ENCODE results near the gene CARF. TPM values are rescaled to one million over a fixed set of nuclear protein-coding genes. Genes with fewer than 3 reads are reported as not detected.

CARF gene
- total and polyA plus RNA-seq, 2 of the 13 experiments (the other 11 are each of a cell fraction or from before 2014, with no cell fraction given), result 3.0 to 5.4 TPM

GRCh38 chr2:202871300-202872141 lies 40.6 kb upstream of the CARF start, which contains the start of gene ICA1L (continued):
- TF ChIP-seq STAG1 (CRISPR knock-in tag; IDR thresholded peaks at IDR 0.05) (peak; percentile 16; the same call in 1 of the 2 replicates), RARA (CRISPR knock-in tag; IDR thresholded peaks at IDR 0.05) (no peak), PATZ1 (CRISPR knock-in tag; IDR thresholded peaks at IDR 0.05) (no peak), XRCC5 (optimal IDR thresholded peaks at IDR 0.05; ENCODE audit: low read length) (peak; percentile 14), ZNF784 (CRISPR knock-in tag; IDR thresholded peaks at IDR 0.05; ENCODE audit: borderline replicate concordance) (0 out of 2 replicates have a peak, but pooled peaks have one; percentile 51), ZSCAN21 (CRISPR knock-in tag; IDR thresholded peaks at IDR 0.05; ENCODE audit: borderline replicate concordance) (no peak), ZBTB20 (CRISPR knock-in tag; IDR thresholded peaks at IDR 0.05; ENCODE audit: borderline replicate concordance, low read depth) (no peak), KDM3A (CRISPR knock-in tag; IDR thresholded peaks at IDR 0.05; ENCODE audit: low read depth) (no peak), NFE2L1 (CRISPR knock-in tag; IDR thresholded peaks at IDR 0.05; ENCODE audit: borderline replicate concordance) (0 out of 2 replicates have a peak, but pooled peaks have one; percentile 30), ZNF354B (CRISPR knock-in tag; IDR thresholded peaks at IDR 0.05) (no peak), ZNF143 (CRISPR knock-in tag; IDR thresholded peaks at IDR 0.05) (no peak), SMAD9 (CRISPR knock-in tag; IDR thresholded peaks at IDR 0.05) (no peak), ELF1 (CRISPR knock-in tag; IDR thresholded peaks at IDR 0.05) (no peak), THAP8 (CRISPR knock-in tag; IDR thresholded peaks at IDR 0.05; ENCODE audit: borderline replicate concordance) (no peak), ARNTL (CRISPR knock-in tag; IDR thresholded peaks at IDR 0.05) (peak; percentile 25; the same call in 1 of the 2 replicates), GTF3A (CRISPR knock-in tag; conservative IDR thresholded peaks at IDR 0.05) (no peak), AHR (CRISPR knock-in tag; IDR thresholded peaks at IDR 0.05) (peak; percentile 19; the same call in 1 of the 2 replicates), ZNF562 (CRISPR knock-in tag; IDR thresholded peaks at IDR 0.05; ENCODE audit: borderline replicate concordance) (no peak), ZNF225 (CRISPR knock-in tag; IDR thresholded peaks at IDR 0.05) (peak; percentile 88; the same call in 1 of the 2 replicates), ZNF468 (CRISPR knock-in tag; IDR thresholded peaks at IDR 0.05) (no peak), ZMYM2 (CRISPR knock-in tag; IDR thresholded peaks at IDR 0.05) (no peak), KDM5B (CRISPR knock-in tag; IDR thresholded peaks at IDR 0.05; ENCODE audit: borderline replicate concordance) (peak; percentile 91), ZBTB8A (CRISPR knock-in tag; IDR thresholded peaks at IDR 0.05; ENCODE audit: borderline replicate concordance, low read depth) (no peak), CSRNP2 (CRISPR knock-in tag; conservative IDR thresholded peaks at IDR 0.05; ENCODE audit: low read depth) (0 out of 2 replicates have a peak, but pooled peaks have one; percentile 72), ZNF326 (CRISPR knock-in tag; IDR thresholded peaks at IDR 0.05; ENCODE audit: borderline replicate concordance) (no peak), ZNF17 (CRISPR knock-in tag; IDR thresholded peaks at IDR 0.05) (no peak)

Data from HepG2 (cell line).